Prostate gland (tissue), 2 donors: Measurements from ENCODE around the gene EGLN2.
"Not testable (repeated sequence)": the region's sequence is repeated elsewhere in the genome, so short reads cannot be mapped to it uniquely, and the experiment has no call there.

Source experiments
- POLR2A ChIP-seq: fragments of 450-650 bp; IDR thresholded peaks from one replicate; pipeline ENCODE4 v1.6.1; 2016; ENCODE audit warnings: antibody characterized with exemption, mild to moderate bottlenecking
- POLR2AphosphoS5 ChIP-seq: sonication (generic); formaldehyde crosslinking; IDR thresholded peaks from one replicate; pipeline ENCODE4 v1.6.1; 2017; ENCODE audit warnings: antibody characterized with exemption
- TF ChIP-seq, protein P1 (sequence below), 4 experiments: fragments of 200-600 bp in 2 of 4; fragments of 450-650 bp in 2 of 4; sonication (generic) in 2 of 4; IDR thresholded peaks; 1 replicate in 3 of 4; 2 replicates in 1 of 4; pipeline ENCODE4 v1.5.1; 2016 to 2019; ENCODE audit warnings: antibody characterized with exemption in 4 of 4, mild to moderate bottlenecking in 2 of 4, moderate library complexity in 2 of 4

DNA sequence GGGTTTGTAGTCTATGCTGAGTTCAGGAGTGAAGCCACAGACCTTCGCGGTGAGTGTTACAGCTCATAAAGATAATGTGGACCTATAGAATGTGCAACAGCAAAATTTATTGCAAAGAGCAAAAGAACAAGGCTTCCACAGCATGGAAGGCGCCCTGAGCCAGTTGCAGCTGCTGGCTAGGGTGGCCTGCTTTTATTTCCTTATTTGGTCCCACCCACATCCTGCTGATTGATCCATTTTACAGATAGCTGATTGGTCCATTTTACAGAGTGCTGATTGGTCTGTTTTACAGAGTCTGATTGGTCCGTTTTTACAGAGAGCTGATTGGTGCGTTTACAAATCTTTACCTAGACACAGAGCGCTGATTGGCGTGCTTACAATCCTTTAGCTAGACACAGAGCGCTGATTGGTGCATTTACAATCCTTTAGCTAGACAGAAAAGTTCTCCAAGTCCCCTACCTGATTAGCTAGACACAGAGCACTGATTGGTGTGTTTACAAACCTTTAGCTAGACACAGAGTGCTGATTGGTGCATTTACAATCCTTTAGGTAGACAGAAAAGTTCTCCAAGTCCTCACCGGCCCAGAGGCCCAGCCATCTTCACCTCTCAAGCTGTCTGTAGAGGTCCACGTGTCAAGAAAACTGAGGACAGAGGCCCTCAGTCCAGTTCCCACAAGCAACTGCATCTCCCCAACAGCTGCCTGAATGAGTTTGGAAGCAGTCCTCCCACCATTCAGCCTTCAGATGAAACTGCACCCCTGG is 27.7 kb upstream of the EGLN2 start:
- not testable (repeated sequence) for TF ChIP-seq POLR2A, POLR2AphosphoS5
- TF ChIP-seq, protein P1, sequence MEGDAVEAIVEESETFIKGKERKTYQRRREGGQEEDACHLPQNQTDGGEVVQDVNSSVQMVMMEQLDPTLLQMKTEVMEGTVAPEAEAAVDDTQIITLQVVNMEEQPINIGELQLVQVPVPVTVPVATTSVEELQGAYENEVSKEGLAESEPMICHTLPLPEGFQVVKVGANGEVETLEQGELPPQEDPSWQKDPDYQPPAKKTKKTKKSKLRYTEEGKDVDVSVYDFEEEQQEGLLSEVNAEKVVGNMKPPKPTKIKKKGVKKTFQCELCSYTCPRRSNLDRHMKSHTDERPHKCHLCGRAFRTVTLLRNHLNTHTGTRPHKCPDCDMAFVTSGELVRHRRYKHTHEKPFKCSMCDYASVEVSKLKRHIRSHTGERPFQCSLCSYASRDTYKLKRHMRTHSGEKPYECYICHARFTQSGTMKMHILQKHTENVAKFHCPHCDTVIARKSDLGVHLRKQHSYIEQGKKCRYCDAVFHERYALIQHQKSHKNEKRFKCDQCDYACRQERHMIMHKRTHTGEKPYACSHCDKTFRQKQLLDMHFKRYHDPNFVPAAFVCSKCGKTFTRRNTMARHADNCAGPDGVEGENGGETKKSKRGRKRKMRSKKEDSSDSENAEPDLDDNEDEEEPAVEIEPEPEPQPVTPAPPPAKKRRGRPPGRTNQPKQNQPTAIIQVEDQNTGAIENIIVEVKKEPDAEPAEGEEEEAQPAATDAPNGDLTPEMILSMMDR (IDR thresholded peaks at IDR 0.05), result not testable (repeated sequence)
